ENCODE results near the gene TBC1D16.

GRCh38 chr17:80010283-80010858, 25.3 kb downstream of the TBC1D16 start:
- TF ChIP-seq CTCF (IDR thresholded peaks at IDR 0.05) (no peak), POLR2A (IDR thresholded peaks at IDR 0.05) (no peak)

Measured in Peyer's patch (tissue), 4 donors.